Immature natural killer cell (primary cell): ENCODE results near the gene RAI14. TPM values are rescaled to one million over a fixed set of nuclear protein-coding genes. Genes with fewer than 3 reads are reported as not detected.

Experiments
- DNase-seq, 3 donors: peaks; one replicate each; pipeline ENCODE4 v3.0.0; 2022; ENCODE audit warnings: mixed read lengths in 1 of 3
- H3K27ac Mint-ChIP-seq, 6 donors: one replicate each; pipeline ENCODE4 v1.8.0; 2020; ENCODE audit warnings: mixed read lengths in 6 of 6, mild to moderate bottlenecking in 5 of 6, inconsistent platforms in 4 of 6, moderate library complexity in 3 of 6
- H3K27me3 Mint-ChIP-seq, 3 donors: one replicate each; pipeline ENCODE4 v1.8.0; 2020 to 2021; ENCODE audit warnings: low read depth in 3 of 3, mild to moderate bottlenecking in 3 of 3, mixed read lengths in 3 of 3, moderate library complexity in 3 of 3, inconsistent platforms in 1 of 3
- H3K36me3 Mint-ChIP-seq, 3 donors: one replicate each; pipeline ENCODE4 v1.8.0; 2020; ENCODE audit warnings: mixed read lengths in 3 of 3, inconsistent platforms in 2 of 3, mild to moderate bottlenecking in 2 of 3
- H3K4me1 Mint-ChIP-seq, 2 donors: one replicate each; pipeline ENCODE4 v1.8.0; 2020; ENCODE audit warnings: inconsistent platforms in 2 of 2, mild to moderate bottlenecking in 2 of 2, mixed read lengths in 2 of 2, moderate library complexity in 1 of 2
- H3K4me3 Mint-ChIP-seq, 5 donors: one replicate each; pipeline ENCODE4 v1.8.0; 2020; ENCODE audit warnings: mild to moderate bottlenecking in 5 of 5, mixed read lengths in 5 of 5, inconsistent platforms in 3 of 5, moderate library complexity in 3 of 5
- H3K9me3 Mint-ChIP-seq, 6 donors: one replicate each; pipeline ENCODE4 v1.8.0; 2020; ENCODE audit warnings: mild to moderate bottlenecking in 6 of 6, mixed read lengths in 6 of 6, inconsistent platforms in 4 of 6, moderate library complexity in 3 of 6
- polyA plus RNA-seq, 3 donors: library from polyadenylated mRNA; unstranded; fragments of 300-500 nt; fragmentation: Illumina TruSeq; gene quantifications; one replicate each; pipeline ENCODE4 v1.2.3, GENCODE V29; 2021

Gene RAI14
- polyA plus RNA-seq, 3 donors from 2014 or later, result 0.97 to 6.6 TPM; not detected in 1

DNA sequence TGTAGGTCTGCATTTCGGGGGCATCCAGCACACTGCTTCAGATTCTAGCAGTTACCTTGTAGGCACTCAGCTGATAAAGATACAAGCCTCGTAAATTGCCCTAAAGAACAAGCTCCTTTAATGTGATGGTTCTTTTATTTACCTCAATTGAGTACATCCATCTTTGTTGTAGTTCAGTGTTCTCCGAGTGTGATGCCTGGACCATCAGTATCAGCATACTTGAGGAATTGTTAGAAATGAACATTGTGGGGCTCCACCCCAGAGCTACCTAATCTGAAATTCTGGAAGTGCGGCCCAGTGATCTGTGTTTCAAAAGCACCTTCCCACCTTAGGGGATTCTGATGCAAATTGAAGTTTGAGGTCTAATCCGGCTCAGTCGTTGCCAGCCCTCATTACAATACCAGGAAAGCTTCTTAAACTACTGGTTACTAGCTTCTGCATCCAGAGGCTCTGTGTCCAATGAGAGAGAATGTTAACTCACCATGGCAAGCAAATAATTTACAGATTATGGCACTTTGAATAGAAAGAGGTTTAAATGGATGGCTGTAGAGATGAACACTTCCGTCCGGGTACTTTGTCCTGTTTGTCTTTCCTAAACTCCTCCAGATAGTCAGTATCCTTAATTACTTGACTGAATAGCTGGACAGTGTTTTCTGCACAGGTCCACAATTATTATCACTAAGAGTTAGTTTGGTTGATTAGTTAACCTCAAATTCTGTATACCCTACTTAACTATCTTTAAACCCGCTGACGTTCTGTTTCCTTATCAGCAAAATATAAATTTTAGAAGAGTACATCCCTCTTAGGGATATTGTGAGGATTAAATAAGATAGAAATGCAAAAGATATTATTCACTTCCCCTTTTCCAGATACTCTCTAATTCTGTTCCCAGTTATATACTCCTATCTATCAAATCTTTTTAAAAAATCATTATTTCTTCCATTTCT is 47.9 kb downstream of the RAI14 start:
- Mint-ChIP-seq H3K27ac (no peak overlapping the region), H3K9me3 (peaks cover 0 to 2% (median 0%) of the 10 kb centered on the region in 6 donors)

DNA sequence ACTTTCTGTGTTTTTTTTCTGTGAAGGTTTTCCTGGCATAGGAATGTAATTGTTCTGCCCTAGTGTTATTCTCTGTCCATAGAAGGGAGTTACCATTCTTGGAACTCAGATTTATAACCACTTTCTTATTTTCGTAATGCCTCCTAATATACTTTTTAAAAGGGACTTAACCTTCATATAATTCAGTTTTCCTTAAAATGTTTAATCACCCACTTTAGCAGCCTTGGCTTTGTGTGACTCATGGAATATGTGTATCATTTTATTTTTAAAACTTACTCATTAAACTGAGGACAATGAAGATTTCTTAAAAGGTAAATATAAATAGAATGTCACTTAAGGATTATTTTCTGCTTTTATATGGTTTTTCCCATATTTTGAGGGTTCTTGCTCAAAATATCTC is 50.0 kb downstream of the RAI14 start:
- peaks cover 0 to 4% (median 0%) of the 10 kb centered on the region in 3 donors for H3K27me3 Mint-ChIP-seq
- no peak overlapping the region for H3K27ac Mint-ChIP-seq
- H3K36me3 Mint-ChIP-seq, result no peaks in the 10 kb centered on the region
- no peak for DNase-seq
- H3K4me1 Mint-ChIP-seq, result no peaks in the 10 kb centered on the region
- no peak overlapping the region for H3K4me3 Mint-ChIP-seq
- H3K9me3 Mint-ChIP-seq, result no peaks in the 10 kb centered on the region

More for the DNA sequence above, 47.9 kb downstream of the RAI14 start:
- H3K36me3 Mint-ChIP-seq, result no peaks in the 10 kb centered on the region
- no peaks in the 10 kb centered on the region for H3K4me1 Mint-ChIP-seq
- H3K27me3 Mint-ChIP-seq, result peaks cover 0 to 4% (median 0%) of the 10 kb centered on the region in 3 donors
- no peak overlapping the region for H3K4me3 Mint-ChIP-seq
- DNase-seq, result no peak

GRCh38 chr5:34707451-34708107 is 51.5 kb downstream of the RAI14 start:
- DNase-seq, result no peak
- H3K27ac Mint-ChIP-seq, result no peak overlapping the region
- peaks cover 0 to 4% (median 0%) of the 10 kb centered on the region in 3 donors for H3K27me3 Mint-ChIP-seq
- no peaks in the 10 kb centered on the region for H3K36me3 Mint-ChIP-seq
- H3K4me3 Mint-ChIP-seq, result no peak overlapping the region
- H3K4me1 Mint-ChIP-seq, result no peaks in the 10 kb centered on the region
- H3K9me3 Mint-ChIP-seq, result no peaks in the 10 kb centered on the region

DNA sequence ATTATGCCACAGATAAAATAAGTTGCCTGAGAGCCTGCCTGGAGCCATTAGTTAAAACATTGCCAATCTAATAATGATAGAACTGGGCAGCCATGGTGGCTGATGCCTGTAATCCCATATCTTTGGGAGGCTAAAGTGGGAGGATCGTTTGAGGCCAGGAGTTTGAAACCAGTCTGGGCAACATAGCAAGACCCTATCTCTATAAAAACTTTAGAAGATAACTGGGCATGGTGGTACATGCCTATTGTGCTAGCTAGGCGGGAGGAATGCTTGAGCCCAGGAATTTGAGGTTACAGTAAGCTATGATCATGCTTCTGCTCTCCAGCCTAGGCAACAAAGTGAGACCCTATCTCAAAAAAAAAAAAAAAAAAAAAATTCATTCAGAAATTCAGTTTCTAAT is 52.6 kb downstream of the RAI14 start:
- H3K4me1 Mint-ChIP-seq, result no peaks in the 10 kb centered on the region
- no peak overlapping the region for H3K4me3 Mint-ChIP-seq
- H3K27ac Mint-ChIP-seq, result no peak overlapping the region
- no peak for DNase-seq
- peaks cover 0 to 4% (median 0%) of the 10 kb centered on the region in 3 donors for H3K27me3 Mint-ChIP-seq
- H3K36me3 Mint-ChIP-seq, result no peaks in the 10 kb centered on the region
- no peaks in the 10 kb centered on the region for H3K9me3 Mint-ChIP-seq

GRCh38 chr5:34709861-34710673 is 53.9 kb downstream of the RAI14 start:
- Mint-ChIP-seq H3K4me3 (no peak overlapping the region), H3K27ac (no peak overlapping the region), H3K27me3 (peaks cover 0 to 4% (median 0%) of the 10 kb centered on the region in 3 donors), H3K36me3 (no peaks in the 10 kb centered on the region), H3K9me3 (no peaks in the 10 kb centered on the region), H3K4me1 (no peaks in the 10 kb centered on the region)
- DNase-seq, result no peak

DNA sequence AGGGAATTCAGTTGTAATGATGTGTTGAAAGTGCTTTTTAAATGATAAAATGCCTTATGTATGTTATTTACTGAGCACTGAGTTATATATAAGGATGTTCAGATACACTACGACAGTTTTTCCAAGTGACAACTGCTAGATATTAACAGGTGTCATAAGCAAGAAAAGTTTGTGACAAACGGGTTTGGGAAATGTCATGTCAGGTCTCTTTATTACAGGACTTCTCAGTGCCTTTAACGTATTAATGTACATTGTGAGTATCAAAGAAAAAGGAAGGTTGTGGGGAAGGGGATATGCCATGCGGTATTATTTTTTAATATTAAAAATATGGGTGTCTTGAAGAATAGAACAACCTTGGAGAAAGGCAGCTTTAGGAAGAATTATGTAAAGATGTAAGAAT is 56.4 kb downstream of the RAI14 start:
- Mint-ChIP-seq H3K27ac (no peak overlapping the region), H3K36me3 (no peaks in the 10 kb centered on the region), H3K9me3 (peaks cover 0 to 2% (median 0%) of the 10 kb centered on the region in 6 donors), H3K4me1 (no peaks in the 10 kb centered on the region), H3K27me3 (peaks cover 0 to 6% (median 0%) of the 10 kb centered on the region in 3 donors), H3K4me3 (no peak overlapping the region)
- no peak for DNase-seq

DNA sequence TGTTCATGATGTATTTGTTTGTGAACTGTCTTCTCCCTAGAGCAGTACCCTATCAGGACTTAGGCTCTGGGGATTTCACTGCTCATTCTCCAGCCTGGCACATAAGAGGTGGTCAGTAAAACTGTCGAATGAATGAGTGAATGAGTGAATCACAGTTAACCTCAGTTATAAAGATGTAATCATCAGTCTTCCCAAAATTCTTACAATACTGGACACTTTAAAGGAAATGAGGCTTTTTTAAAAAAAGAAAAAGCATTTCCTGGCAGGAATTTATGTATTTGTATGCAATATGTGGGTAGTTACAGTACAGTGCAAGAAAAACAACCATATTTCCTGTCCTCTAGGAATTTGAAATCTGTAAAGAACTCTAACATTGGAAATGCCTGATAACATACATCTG is 59.6 kb downstream of the RAI14 start:
- Mint-ChIP-seq H3K9me3 (peaks cover 0 to 2% (median 0%) of the 10 kb centered on the region in 6 donors), H3K36me3 (no peaks in the 10 kb centered on the region), H3K27me3 (peaks cover 0 to 4% (median 0%) of the 10 kb centered on the region in 3 donors), H3K27ac (no peak overlapping the region), H3K4me1 (peaks cover 0 to 7% of the 10 kb centered on the region in 2 donors), H3K4me3 (no peak overlapping the region)
- DNase-seq, result no peak

DNA sequence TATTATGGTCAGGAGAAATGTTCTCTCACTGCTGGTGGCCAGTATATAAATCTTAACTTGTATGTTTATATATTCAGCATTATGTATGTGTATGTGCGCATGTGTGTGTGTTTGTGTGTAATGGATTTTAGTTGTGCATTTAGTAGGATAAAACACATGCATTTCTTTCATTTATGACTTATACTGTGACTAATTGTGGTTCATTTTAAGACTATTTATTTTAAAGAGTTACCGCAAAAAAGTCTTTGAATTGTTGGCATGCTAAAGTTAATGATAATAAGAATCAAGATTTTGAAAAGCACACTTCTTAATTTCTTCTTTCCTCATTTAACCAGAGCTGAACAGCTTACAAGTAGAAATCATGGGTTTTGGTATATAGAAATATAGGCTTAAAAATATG is 60.9 kb downstream of the RAI14 start:
- Mint-ChIP-seq H3K4me3 (no peak overlapping the region), H3K27me3 (peaks cover 0 to 5% (median 0%) of the 10 kb centered on the region in 3 donors), H3K27ac (no peak overlapping the region), H3K9me3 (peaks cover 0 to 2% (median 0%) of the 10 kb centered on the region in 6 donors), H3K4me1 (peaks cover 0 to 7% of the 10 kb centered on the region in 2 donors), H3K36me3 (no peaks in the 10 kb centered on the region)
- DNase-seq, result no peak

- H3K4me3 Mint-ChIP-seq, result no peak overlapping the region
- peaks cover 0 to 10% (median 0%) of the 10 kb centered on the region in 3 donors for H3K27me3 Mint-ChIP-seq
- H3K9me3 Mint-ChIP-seq, result peaks cover 0 to 2% (median 0%) of the 10 kb centered on the region in 6 donors
- no peak for DNase-seq
- H3K36me3 Mint-ChIP-seq, result no peaks in the 10 kb centered on the region
- H3K4me1 Mint-ChIP-seq, result peaks cover 0 to 7% of the 10 kb centered on the region in 2 donors
- peak overlapping the region in 1 of 6 donors; percentile 25 for H3K27ac Mint-ChIP-seq
These were observed 61.5 kb downstream of the RAI14 start for GRCh38 chr5:34717426-34718327.

GRCh38 chr5:34718516-34718915 is 62.4 kb downstream of the RAI14 start:
- no peaks in the 10 kb centered on the region for H3K36me3 Mint-ChIP-seq
- H3K27me3 Mint-ChIP-seq, result peaks cover 0 to 10% (median 0%) of the 10 kb centered on the region in 3 donors
- H3K9me3 Mint-ChIP-seq, result peaks cover 0 to 2% (median 0%) of the 10 kb centered on the region in 6 donors
- no peak overlapping the region for H3K4me3 Mint-ChIP-seq
- DNase-seq, result no peak
- no peak overlapping the region for H3K27ac Mint-ChIP-seq
- peaks cover 0 to 7% of the 10 kb centered on the region in 2 donors for H3K4me1 Mint-ChIP-seq

DNA sequence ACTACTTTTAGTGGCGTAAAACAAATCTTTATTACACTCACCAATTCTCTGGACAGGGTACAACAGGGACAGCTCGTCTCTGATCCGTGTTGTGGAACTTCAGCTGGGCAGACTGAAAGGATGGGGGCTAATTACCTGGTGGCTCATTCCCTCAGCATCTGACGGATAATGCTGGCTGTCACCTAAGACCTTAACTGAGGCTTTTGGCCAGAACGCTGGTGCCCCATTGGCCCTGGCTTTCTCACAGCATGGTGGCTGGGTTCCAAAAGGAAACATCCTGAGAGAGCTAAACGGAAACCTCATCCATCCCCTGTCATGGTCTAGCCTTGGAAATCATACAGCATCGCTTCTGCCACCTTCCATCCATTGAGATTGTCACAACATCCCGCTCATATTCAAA is 62.9 kb downstream of the RAI14 start:
- Mint-ChIP-seq H3K27ac (no peak overlapping the region), H3K4me1 (peaks cover 0 to 7% of the 10 kb centered on the region in 2 donors), H3K4me3 (no peak overlapping the region), H3K27me3 (peaks cover 0 to 10% (median 0%) of the 10 kb centered on the region in 3 donors), H3K9me3 (peaks cover 0 to 2% (median 0%) of the 10 kb centered on the region in 6 donors), H3K36me3 (no peaks in the 10 kb centered on the region)
- DNase-seq, result no peak

GRCh38 chr5:34721327-34721726 is 65.2 kb downstream of the RAI14 start:
- no peak overlapping the region for H3K27ac Mint-ChIP-seq
- H3K27me3 Mint-ChIP-seq, result peaks cover 0 to 10% (median 0%) of the 10 kb centered on the region in 3 donors
- no peak overlapping the region for H3K4me3 Mint-ChIP-seq
- no peaks in the 10 kb centered on the region for H3K9me3 Mint-ChIP-seq
- no peaks in the 10 kb centered on the region for H3K36me3 Mint-ChIP-seq
- DNase-seq, result no peak
- H3K4me1 Mint-ChIP-seq, result peaks cover 0 to 7% of the 10 kb centered on the region in 2 donors

GRCh38 chr5:34722183-34722582 is 66.1 kb downstream of the RAI14 start:
- Mint-ChIP-seq H3K27me3 (peaks cover 0 to 6% (median 2%) of the 10 kb centered on the region in 3 donors), H3K36me3 (no peaks in the 10 kb centered on the region), H3K4me1 (peaks cover 0 to 7% of the 10 kb centered on the region in 2 donors), H3K27ac (no peak overlapping the region), H3K9me3 (no peaks in the 10 kb centered on the region), H3K4me3 (no peak overlapping the region)
- no peak for DNase-seq
